B cell (primary cell): Measurements from ENCODE around the gene ATP11C.

Experiments
- CTCF ChIP-seq: fragments of 200-600 bp; IDR thresholded peaks from one replicate; pipeline ENCODE4 v1.8.0; 2022; ENCODE audit warnings: antibody characterized with exemption, mild to moderate bottlenecking
- EZH2 ChIP-seq: IDR thresholded peaks from 2 replicates; pipeline ENCODE4 v1.6.1; 2012; ENCODE audit warnings: borderline replicate concordance, low read depth, mild to moderate bottlenecking, moderate library complexity, low read length; ENCODE audit not compliant: insufficient read depth, poor library complexity, severe bottlenecking

- TF ChIP-seq CTCF = no peak
- no peak for TF ChIP-seq EZH2
Measured at GRCh38 chrX:139920316-139920715, 12.5 kb downstream of the ATP11C start.
